SK-N-SH treated with all-trans-retinoic acid at 6 μM for 48 hours (cell line): ENCODE data around the gene ZBTB34.

Source experiments
- ATAC-seq: fragments of 200-7000 bp; cut with Tn5 transposase; 3 replicates; pipeline ENCODE4 v1.9.1; 2020; ENCODE audit warnings: mild to moderate bottlenecking, moderate library complexity
- ARNTL ChIP-seq: fragments of 450-650 bp; formaldehyde crosslinking; IDR thresholded peaks from 2 replicates; pipeline ENCODE4 v1.5.0; 2020; ENCODE audit warnings: low read depth, mild to moderate bottlenecking, moderate library complexity, borderline replicate concordance
- BACH2 ChIP-seq: fragments of 250-450 bp; sonication (Bioruptor Pico); IDR thresholded peaks from 2 replicates; pipeline ENCODE4 v1.9.0; 2021; ENCODE audit warnings: mild to moderate bottlenecking, borderline replicate concordance
- CREB5 ChIP-seq: fragments of 250-450 bp; sonication (Bioruptor Pico); IDR thresholded peaks from 2 replicates; pipeline ENCODE4 v1.5.1; 2020; ENCODE audit warnings: low read depth, mild to moderate bottlenecking, moderate library complexity
- CSDC2 ChIP-seq: fragments of 250-450 bp; sonication (Bioruptor Pico); IDR thresholded peaks from 2 replicates; pipeline ENCODE4 v1.5.0; 2020; ENCODE audit warnings: mild to moderate bottlenecking, moderate library complexity
- CSRNP3 ChIP-seq: fragments of 250-450 bp; sonication (Bioruptor Pico); IDR thresholded peaks from 2 replicates; pipeline ENCODE4 v1.5.1; 2021; ENCODE audit warnings: mild to moderate bottlenecking, moderate library complexity
- ESRRG ChIP-seq: fragments of 250-450 bp; sonication (Bioruptor Pico); IDR thresholded peaks from 2 replicates; pipeline ENCODE4 v1.6.1; 2021; ENCODE audit warnings: mild to moderate bottlenecking
- GLIS3 ChIP-seq: fragments of 250-450 bp; sonication (Bioruptor Pico); IDR thresholded peaks from 2 replicates; pipeline ENCODE4 v1.5.0; 2020; ENCODE audit warnings: mild to moderate bottlenecking, moderate library complexity
- ISL1 ChIP-seq: fragments of 250-450 bp; sonication (Bioruptor Pico); IDR thresholded peaks from 2 replicates; pipeline ENCODE4 v2.1.2; 2022; ENCODE audit warnings: mild to moderate bottlenecking, moderate library complexity
- OSR1 ChIP-seq: fragments of 250-450 bp; sonication (Bioruptor Pico); IDR thresholded peaks from 2 replicates; pipeline ENCODE4 v1.8.0; 2022; ENCODE audit warnings: moderate library complexity, mild to moderate bottlenecking, inconsistent platforms
- POU6F1 ChIP-seq: fragments of 250-450 bp; sonication (Bioruptor Pico); IDR thresholded peaks from 2 replicates; pipeline ENCODE4 v1.8.0; 2021; ENCODE audit warnings: low read depth, mild to moderate bottlenecking, moderate library complexity, borderline replicate concordance
- PPARA ChIP-seq: fragments of 250-450 bp; sonication (Bioruptor Pico); IDR thresholded peaks from 2 replicates; pipeline ENCODE4 v1.5.0; 2020; ENCODE audit warnings: mild to moderate bottlenecking, borderline replicate concordance
- RARB ChIP-seq: fragments of 250-450 bp; sonication (Bioruptor Pico); IDR thresholded peaks from 2 replicates; pipeline ENCODE4 v1.8.0; 2021; ENCODE audit warnings: mild to moderate bottlenecking, moderate library complexity
- TCF4 ChIP-seq: fragments of 250-450 bp; sonication (Bioruptor Pico); IDR thresholded peaks from 2 replicates; pipeline ENCODE4 v1.8.0; 2021; ENCODE audit warnings: mild to moderate bottlenecking, moderate library complexity, borderline replicate concordance
- TOX ChIP-seq: fragments of 250-450 bp; sonication (Bioruptor Pico); IDR thresholded peaks from 2 replicates; pipeline ENCODE4 v1.8.0; 2021; ENCODE audit warnings: mild to moderate bottlenecking, moderate library complexity, borderline replicate concordance
- TSHZ2 ChIP-seq: fragments of 250-450 bp; sonication (Bioruptor Pico); IDR thresholded peaks from 2 replicates; pipeline ENCODE4 v1.5.0; 2020; ENCODE audit warnings: mild to moderate bottlenecking, moderate library complexity
- ZC3H10 ChIP-seq: fragments of 250-450 bp; sonication (Bioruptor Pico); IDR thresholded peaks from 2 replicates; pipeline ENCODE4 v1.5.1; 2021; ENCODE audit warnings: mild to moderate bottlenecking, moderate library complexity
- ZFP3 ChIP-seq: fragments of 250-450 bp; sonication (Bioruptor Pico); IDR thresholded peaks from 2 replicates; pipeline ENCODE4 v1.5.0; 2020; ENCODE audit warnings: mild to moderate bottlenecking, moderate library complexity
- ZFP30 ChIP-seq: fragments of 450-650 bp; formaldehyde crosslinking; IDR thresholded peaks from 2 replicates; pipeline ENCODE4 v1.5.0; 2022; ENCODE audit warnings: mild to moderate bottlenecking, moderate library complexity
- ZNF565 ChIP-seq: fragments of 450-650 bp; formaldehyde crosslinking; conservative IDR thresholded peaks from 2 replicates; pipeline ENCODE4 v1.5.0; 2020; ENCODE audit warnings: low read depth, mild to moderate bottlenecking, moderate library complexity
- ZNF70 ChIP-seq: fragments of 450-650 bp; formaldehyde crosslinking; IDR thresholded peaks from 2 replicates; pipeline ENCODE4 v1.5.0; 2020; ENCODE audit warnings: mild to moderate bottlenecking, moderate library complexity
- ZNF8 ChIP-seq: fragments of 450-650 bp; formaldehyde crosslinking; IDR thresholded peaks from 2 replicates; pipeline ENCODE4 v1.5.0; 2020; ENCODE audit warnings: mild to moderate bottlenecking, moderate library complexity
- TF ChIP-seq, protein P1 (sequence below): fragments of 250-450 bp; sonication (Bioruptor Pico); IDR thresholded peaks from 2 replicates; pipeline ENCODE4 v1.8.0; 2020; ENCODE audit warnings: mild to moderate bottlenecking, moderate library complexity, borderline replicate concordance

Gene ZBTB34

GRCh38 chr9:126880947-126881332, 20.5 kb downstream of the ZBTB34 start (continued):
- TF ChIP-seq CSRNP3 (CRISPR knock-in tag) = no peak
- TF ChIP-seq CSDC2 (CRISPR knock-in tag) = no peak
- TF ChIP-seq ISL1 (CRISPR knock-in tag) = no peak
- TF ChIP-seq TCF4 (CRISPR knock-in tag) = no peak
- TF ChIP-seq ZNF8 (CRISPR knock-in tag) = no peak
- TF ChIP-seq ZNF565 (CRISPR knock-in tag) = no peak

GRCh38 chr9:126882746-126883145, 22.3 kb downstream of the ZBTB34 start:
- TF ChIP-seq ZC3H10 = no peak
- TF ChIP-seq ZFP3 (CRISPR knock-in tag) = no peak
- TF ChIP-seq GLIS3 (CRISPR knock-in tag) = no peak
- TF ChIP-seq CREB5 = no peak
- no peak for TF ChIP-seq TOX
- TF ChIP-seq BACH2 (CRISPR knock-in tag) = no peak
- TF ChIP-seq RARB (CRISPR knock-in tag) = no peak
- TF ChIP-seq ARNTL (CRISPR knock-in tag) = no peak
- no peak for TF ChIP-seq CSRNP3 (CRISPR knock-in tag)
- no peak for TF ChIP-seq ZNF70 (CRISPR knock-in tag)
- no peak for TF ChIP-seq POU6F1 (CRISPR knock-in tag)
- TF ChIP-seq TCF4 (CRISPR knock-in tag) = no peak
- no peak for TF ChIP-seq OSR1
- TF ChIP-seq ZNF565 (CRISPR knock-in tag) = no peak
- TF ChIP-seq ZFP30 (CRISPR knock-in tag) = no peak
- no peak for TF ChIP-seq TSHZ2
- no peak for TF ChIP-seq ZNF8 (CRISPR knock-in tag)
- TF ChIP-seq, protein P1, sequence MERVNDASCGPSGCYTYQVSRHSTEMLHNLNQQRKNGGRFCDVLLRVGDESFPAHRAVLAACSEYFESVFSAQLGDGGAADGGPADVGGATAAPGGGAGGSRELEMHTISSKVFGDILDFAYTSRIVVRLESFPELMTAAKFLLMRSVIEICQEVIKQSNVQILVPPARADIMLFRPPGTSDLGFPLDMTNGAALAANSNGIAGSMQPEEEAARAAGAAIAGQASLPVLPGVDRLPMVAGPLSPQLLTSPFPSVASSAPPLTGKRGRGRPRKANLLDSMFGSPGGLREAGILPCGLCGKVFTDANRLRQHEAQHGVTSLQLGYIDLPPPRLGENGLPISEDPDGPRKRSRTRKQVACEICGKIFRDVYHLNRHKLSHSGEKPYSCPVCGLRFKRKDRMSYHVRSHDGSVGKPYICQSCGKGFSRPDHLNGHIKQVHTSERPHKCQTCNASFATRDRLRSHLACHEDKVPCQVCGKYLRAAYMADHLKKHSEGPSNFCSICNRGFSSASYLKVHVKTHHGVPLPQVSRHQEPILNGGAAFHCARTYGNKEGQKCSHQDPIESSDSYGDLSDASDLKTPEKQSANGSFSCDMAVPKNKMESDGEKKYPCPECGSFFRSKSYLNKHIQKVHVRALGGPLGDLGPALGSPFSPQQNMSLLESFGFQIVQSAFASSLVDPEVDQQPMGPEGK (CRISPR knock-in tag) = no peak
- no peak for TF ChIP-seq ESRRG (CRISPR knock-in tag)
- no peak for TF ChIP-seq PPARA
- ATAC-seq = no peak
